MCF 10A (cell line): ENCODE data around the gene CMYA5. TPM values are rescaled to one million over a fixed set of nuclear protein-coding genes. Genes with fewer than 3 reads are reported as not detected.
A peak's percentile ranks its signal among the peaks of the same experiment; 100 is the strongest.

Experiments used
- BruUV-seq: library from RNA; stranded (reverse); fragments of 400-500 nt; replicated peaks from 2 replicates; lab custom pipeline; 2021; lab: Mats Ljungman, UMichigan
- CTCF ChIA-PET: fragments of 300-600 bp; sonication (Branson Sonifier 250); formaldehyde crosslinking; extraction: SDS; loops from one replicate; lab custom pipeline; 2021; ENCODE audit warnings: antibody characterized with exemption, inconsistent platforms; lab: Yijun Ruan, JAX
- POLR2A ChIA-PET: fragments of 300-600, 350-650 bp; sonication (Branson Sonifier 250); formaldehyde crosslinking; extraction: SDS; loops from one replicate; lab custom pipeline; 2020; ENCODE audit warnings: antibody characterized with exemption, inconsistent platforms; lab: Yijun Ruan, JAX
- DNase-seq: peaks from one replicate; pipeline ENCODE4 v3.0.0-alpha.2; 2018; ENCODE audit not compliant: unreplicated experiment
- H3K27ac Mint-ChIP-seq: one replicate; pipeline ENCODE4 v1.8.0; 2022; ENCODE audit warnings: mild to moderate bottlenecking, low read depth, mixed read lengths; ENCODE audit not compliant: unreplicated experiment
- H3K27me3 Mint-ChIP-seq: one replicate; pipeline ENCODE4 v1.8.0; 2022; ENCODE audit warnings: mixed read lengths; ENCODE audit not compliant: insufficient read depth, unreplicated experiment
- H3K36me3 Mint-ChIP-seq: one replicate; pipeline ENCODE4 v1.8.0; 2022; ENCODE audit warnings: mild to moderate bottlenecking, moderate library complexity, mixed read lengths; ENCODE audit not compliant: insufficient read depth, unreplicated experiment
- H3K4me1 Mint-ChIP-seq: one replicate; pipeline ENCODE4 v1.8.0; 2022; ENCODE audit warnings: mixed read lengths; ENCODE audit not compliant: insufficient read depth, unreplicated experiment
- H3K4me3 Mint-ChIP-seq: one replicate; pipeline ENCODE4 v1.8.0; 2022; ENCODE audit warnings: mild to moderate bottlenecking, moderate library complexity, mixed read lengths; ENCODE audit not compliant: unreplicated experiment
- H3K9me3 Mint-ChIP-seq: one replicate; pipeline ENCODE4 v1.8.0; 2022; ENCODE audit warnings: mixed read lengths; ENCODE audit not compliant: unreplicated experiment
- CTCF ChIP-seq: fragments of 200-600 bp; IDR thresholded peaks from one replicate; pipeline ENCODE4 v1.8.0; 2022; ENCODE audit warnings: antibody characterized with exemption, mild to moderate bottlenecking; ENCODE audit not compliant: unreplicated experiment
- intact Hi-C: fragments of 100-400 bp; cut with micrococcal nuclease; formaldehyde crosslinking; loops from 2 replicates; pipeline ENCODE4 v1.14.1; 2022
- total RNA-seq: library from RNA; stranded (reverse); gene quantifications from 2 replicates; pipeline ENCODE4 v1.2.3, GENCODE V29; 2022

Gene CMYA5
- total RNA-seq, 1 experiment from 2014 or later = 0.61 TPM

- intact Hi-C loops = no loop called here
- TF ChIP-seq CTCF = no peak
- Mint-ChIP-seq H3K36me3 (no peaks in the 10 kb centered on the region), H3K27me3 (no peaks in the 10 kb centered on the region), H3K4me1 (peaks cover 7% of the 10 kb centered on the region), H3K4me3 (no peak overlapping the region), H3K9me3 (no peaks in the 10 kb centered on the region), H3K27ac (no peak overlapping the region)
- no TSS peak for BruUV-seq
- ChIA-PET CTCF (interaction anchor here (0.7 kb wide), 1 partner anchor 110 kb away, joined by 3 read pairs; no protein-coding TSS in a partner anchor), POLR2A (no interaction called here)
- DNase-seq = no peak
Observed at GRCh38 chr5:79793304-79793703, 103.7 kb downstream of the CMYA5 start.

- CTCF ChIA-PET = interaction anchor here (0.7 kb wide), 1 partner anchor 111 kb away, joined by 3 read pairs; no protein-coding TSS in a partner anchor
- POLR2A ChIA-PET = no interaction called here
- H3K36me3 Mint-ChIP-seq = no peaks in the 10 kb centered on the region
- TF ChIP-seq CTCF = no peak
- no TSS peak for BruUV-seq
- intact Hi-C loops = no loop called here
- no peaks in the 10 kb centered on the region for H3K9me3 Mint-ChIP-seq
- H3K4me1 Mint-ChIP-seq = peaks cover 7% of the 10 kb centered on the region
- no peak for DNase-seq
- no peaks in the 10 kb centered on the region for H3K27me3 Mint-ChIP-seq
- H3K4me3 Mint-ChIP-seq = no peak overlapping the region
- H3K27ac Mint-ChIP-seq = no peak overlapping the region
Observed at GRCh38 chr5:79793722-79794121, 104.1 kb downstream of the CMYA5 start.

- H3K4me3 Mint-ChIP-seq = no peak overlapping the region
- no peaks in the 10 kb centered on the region for H3K36me3 Mint-ChIP-seq
- no peaks in the 10 kb centered on the region for H3K27me3 Mint-ChIP-seq
- no peak for TF ChIP-seq CTCF
- ChIA-PET POLR2A (no interaction called here), CTCF (no interaction called here)
- no TSS peak for BruUV-seq
- intact Hi-C loops = no loop called here
- H3K4me1 Mint-ChIP-seq = peaks cover 7% of the 10 kb centered on the region
- DNase-seq = no peak
- H3K27ac Mint-ChIP-seq = no peak overlapping the region
- no peaks in the 10 kb centered on the region for H3K9me3 Mint-ChIP-seq
Observed at GRCh38 chr5:79794347-79794746, 104.7 kb downstream of the CMYA5 start.

GRCh38 chr5:79795764-79796398 is 106.2 kb downstream of the CMYA5 start:
- H3K4me3 Mint-ChIP-seq = no peak overlapping the region
- CTCF ChIA-PET = interaction anchor here (1.0 kb wide), 1 partner anchor 62 kb away, joined by 3 read pairs; no protein-coding TSS in a partner anchor
- no peaks in the 10 kb centered on the region for H3K36me3 Mint-ChIP-seq
- no peak overlapping the region for H3K27ac Mint-ChIP-seq
- BruUV-seq = no TSS peak
- H3K9me3 Mint-ChIP-seq = no peaks in the 10 kb centered on the region
- H3K4me1 Mint-ChIP-seq = peaks cover 7% of the 10 kb centered on the region
- peak; percentile 46 for DNase-seq
- H3K27me3 Mint-ChIP-seq = no peaks in the 10 kb centered on the region
- POLR2A ChIA-PET = no interaction called here
- no peak for TF ChIP-seq CTCF
- intact Hi-C loops = no loop called here
